Effector CD8-positive, alpha-beta T cell (primary cell): ENCODE data around the gene PHF19.
A peak's percentile ranks its signal among the peaks of the same experiment; 100 is the strongest.

Experiments
- DNase-seq: peaks from one replicate; lab custom pipeline; 2025; lab: John Stamatoyannopoulos, UW

PHF19 gene

DNA sequence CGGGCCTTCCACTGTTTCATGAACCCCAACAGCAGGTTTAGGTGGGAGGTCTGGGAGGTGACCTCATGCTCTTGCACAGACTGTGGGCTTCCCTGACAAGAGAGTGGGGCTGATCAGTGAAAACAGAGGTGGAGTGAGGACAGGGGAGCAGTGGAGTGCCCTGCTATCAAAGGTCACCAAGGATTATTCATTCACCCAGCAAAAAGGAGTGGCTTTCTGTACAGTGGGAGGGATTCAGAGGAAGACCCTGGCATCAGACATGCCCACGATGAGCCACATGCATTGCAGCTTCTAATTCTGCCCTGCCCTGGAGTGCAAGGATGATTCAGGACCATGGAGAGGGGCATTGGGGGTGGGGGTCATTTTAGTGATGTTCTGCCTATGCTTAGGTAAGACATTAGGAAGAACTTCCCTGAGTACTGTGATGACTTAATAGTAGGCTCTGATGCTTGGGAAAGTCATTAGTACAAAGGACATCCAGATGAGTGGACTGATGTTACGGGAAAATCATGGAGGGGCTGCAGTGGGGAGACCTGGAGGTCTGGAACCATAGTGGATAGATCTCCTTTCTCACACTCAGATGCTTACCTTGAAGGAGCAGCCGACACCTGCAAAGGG, 36.8 kb upstream of the PHF19 start:
- DNase-seq, result peak; percentile 18

DNA sequence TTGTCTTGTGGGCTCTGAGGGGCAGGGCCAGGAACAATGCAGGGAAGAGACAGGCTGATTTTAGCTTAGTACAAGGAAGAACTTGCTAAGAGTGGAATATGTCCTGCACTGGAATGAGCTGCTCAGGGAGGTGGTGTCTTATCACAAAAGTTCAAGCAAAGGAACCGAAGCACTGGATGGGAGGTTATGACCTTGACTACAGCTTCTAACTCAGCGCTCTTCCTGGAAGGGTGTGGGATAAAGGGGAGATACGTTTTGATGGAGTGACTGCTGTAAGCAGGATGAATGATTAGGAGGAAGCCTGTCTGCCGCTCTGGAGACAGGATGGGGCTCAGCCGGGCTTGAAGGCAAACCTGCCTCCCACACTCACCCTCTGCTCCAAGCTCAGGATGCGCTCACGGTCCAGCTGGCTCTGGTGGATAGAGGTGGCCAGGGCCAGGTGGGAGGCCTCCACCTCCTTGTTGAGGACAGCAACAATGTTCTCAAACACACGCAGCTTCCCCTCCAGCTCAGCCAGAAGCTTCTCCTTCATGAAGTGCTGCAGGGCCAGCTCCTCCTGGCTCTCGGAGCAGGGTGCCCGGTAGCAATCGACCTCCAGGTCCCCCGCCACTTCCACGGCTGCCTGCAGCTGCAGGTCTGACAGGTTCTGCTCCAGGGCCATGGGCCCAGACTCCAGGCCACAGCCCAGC, 36.1 kb upstream of the PHF19 start:
- DNase-seq, result no peak

DNA sequence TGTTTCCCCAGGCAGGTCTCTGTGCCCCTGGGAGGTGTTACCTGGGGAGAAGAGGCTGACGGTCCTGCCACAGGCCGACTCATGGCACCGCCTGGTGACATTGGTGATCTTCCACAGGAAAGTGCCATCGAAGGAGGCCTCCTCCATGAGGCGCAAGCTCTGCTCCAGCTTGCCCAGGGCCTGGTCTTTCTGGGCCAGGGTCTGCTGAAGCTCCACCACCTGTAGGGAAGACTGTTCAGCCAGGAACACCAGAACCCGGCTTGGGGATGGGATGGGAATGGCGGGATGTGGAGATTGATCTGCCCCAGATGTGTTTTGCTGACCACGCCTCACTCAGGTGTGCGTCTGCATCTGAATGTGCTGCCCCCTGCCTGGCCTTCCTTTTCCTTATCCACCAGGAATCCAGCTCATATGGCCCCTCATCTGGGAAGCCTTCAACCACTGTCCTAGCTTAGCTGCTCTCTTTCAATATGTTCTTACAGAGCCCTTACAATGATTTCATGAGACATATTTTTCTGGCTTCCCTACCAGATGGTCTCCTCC, 34.4 kb upstream of the PHF19 start:
- DNase-seq, result no peak

DNA sequence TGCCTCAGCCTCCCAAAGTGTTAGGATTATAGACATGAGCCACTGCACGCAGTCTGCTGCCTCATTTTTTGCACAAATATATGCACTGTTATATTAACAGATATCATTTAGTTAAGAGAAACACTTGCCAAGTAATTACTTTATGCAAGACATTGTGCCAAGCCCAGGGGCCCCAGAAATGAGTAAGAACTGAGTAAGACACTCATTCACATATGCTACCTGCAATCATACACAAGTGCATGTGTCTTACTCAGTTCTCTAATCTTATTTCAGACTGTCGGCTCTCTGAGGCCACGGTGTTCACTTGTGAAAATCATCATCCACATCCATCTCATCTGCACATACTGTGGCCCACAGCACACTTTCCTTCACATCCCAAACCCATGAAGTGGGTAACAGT, 33.7 kb upstream of the PHF19 start:
- no peak for DNase-seq

DNA sequence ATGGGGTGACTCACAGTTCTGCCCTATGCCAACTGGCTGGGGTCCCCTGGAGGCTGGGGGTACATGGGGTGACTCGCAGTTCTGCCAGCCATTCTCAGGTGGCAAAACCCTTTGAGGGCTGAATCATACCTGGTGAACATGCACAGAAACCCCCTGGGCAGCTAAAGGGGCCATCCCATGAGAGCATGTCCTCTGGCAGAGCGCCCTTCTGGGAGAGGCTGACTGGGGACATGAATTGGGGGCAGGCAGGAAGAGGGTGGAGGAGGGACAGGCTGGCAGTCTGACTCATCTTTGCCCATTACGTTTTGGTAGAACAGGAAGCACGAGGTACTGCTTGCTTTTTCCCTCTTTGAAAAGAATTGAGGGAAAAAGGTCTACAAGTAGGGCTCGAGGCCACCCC, 32.9 kb upstream of the PHF19 start:
- peak; percentile 28 for DNase-seq

- peak; percentile 21 for DNase-seq
Measured at GRCh38 chr9:120905315-120906164, 28.6 kb upstream of the PHF19 start.

GRCh38 chr9:120904978-120905301, 28.0 kb upstream of the PHF19 start:
- no peak for DNase-seq

DNA sequence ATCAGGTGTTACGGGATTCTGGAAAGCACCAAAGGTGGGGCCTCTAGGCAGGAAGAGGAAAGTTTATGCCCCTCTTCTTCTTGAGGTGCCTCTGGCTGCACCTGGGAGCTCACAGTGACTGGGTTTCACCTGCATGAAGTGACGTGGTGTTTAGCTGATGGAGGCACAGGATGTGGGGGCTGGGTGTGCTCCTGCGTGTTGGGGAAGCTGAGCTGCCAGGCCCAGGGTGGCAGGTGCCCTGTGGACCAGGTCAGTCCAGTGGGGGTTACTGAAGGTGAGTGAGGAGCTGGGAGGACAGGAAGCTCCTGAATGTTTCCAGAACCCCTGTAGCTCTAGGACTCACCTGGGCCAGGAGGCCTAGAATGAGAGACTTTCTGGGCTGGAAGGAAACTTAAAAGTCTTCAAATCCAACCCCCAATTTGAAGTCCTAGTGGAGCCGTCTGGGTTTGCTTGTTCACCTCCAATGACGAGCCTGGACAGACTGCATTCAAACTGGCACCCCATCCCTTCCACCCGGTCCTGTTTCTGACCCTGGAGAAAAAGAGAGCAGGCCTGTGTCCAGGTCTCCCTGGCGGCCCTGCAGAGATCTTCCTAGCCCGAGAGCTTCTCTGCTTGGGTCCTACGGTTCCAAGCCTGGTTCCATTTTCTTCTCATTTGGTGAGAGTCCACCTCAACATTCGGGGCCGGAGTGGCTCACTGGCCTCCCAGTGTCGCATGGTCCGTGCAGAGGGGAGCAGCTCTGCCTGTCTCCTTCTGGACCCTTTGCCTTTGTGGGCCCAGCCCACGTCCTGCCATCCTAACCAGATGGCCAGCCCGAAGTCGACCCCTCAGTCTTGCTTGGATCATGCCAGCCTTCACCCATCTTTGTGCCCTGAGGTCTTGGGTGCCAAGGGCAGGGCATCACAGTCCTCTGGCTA, 27.3 kb upstream of the PHF19 start:
- DNase-seq, result peak; percentile 39

DNA sequence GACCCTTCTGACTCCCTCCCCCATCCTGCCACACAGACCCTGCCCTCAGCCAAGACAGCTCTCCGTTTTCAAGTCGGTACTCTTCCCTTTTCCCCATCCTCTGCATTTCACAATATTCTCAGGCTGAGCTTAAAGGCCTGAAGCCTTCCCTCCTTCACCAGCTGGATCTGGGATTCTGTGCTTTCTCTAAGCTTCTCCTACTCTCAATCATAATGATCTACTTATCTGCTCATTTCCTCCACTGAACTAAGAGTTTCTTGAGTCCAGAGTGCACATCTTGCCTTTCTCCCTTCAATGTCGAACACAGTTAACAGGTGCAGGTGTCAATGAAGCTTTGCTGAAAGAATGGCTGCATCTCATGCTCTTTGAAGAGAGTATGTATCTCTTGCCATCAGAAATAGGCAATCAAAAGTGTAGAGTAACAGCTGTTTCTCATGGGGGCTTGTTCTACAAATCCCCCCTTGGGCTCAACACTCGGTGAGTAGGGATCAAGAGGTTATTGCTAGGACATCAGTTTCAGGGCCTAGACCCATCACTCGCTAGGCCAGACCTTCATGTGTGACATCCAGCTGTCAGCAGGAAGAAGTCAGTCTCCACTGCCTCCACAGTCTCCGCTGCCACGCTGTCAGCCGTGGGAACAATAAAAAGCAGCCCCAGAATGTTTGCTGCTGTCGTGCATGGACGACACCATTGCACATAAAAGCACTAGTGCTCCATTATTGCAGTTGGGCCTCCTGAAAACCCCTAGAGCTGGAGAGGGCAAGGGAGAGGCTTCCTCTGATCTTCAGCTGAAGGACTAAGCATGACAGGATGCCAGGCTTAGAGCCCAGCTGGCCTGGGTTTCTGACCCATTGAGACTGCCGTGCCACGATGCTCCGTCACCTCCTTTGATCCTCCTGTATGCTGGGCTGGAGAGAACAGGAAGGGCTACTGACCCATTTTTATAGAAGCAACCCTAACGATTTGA, 25.9 kb upstream of the PHF19 start:
- DNase-seq, result no peak

- no peak for DNase-seq
Measured at GRCh38 chr9:120901755-120902568, 25.0 kb upstream of the PHF19 start.

- DNase-seq, result no peak
Measured at GRCh38 chr9:120900824-120901223, 23.8 kb upstream of the PHF19 start.

DNA sequence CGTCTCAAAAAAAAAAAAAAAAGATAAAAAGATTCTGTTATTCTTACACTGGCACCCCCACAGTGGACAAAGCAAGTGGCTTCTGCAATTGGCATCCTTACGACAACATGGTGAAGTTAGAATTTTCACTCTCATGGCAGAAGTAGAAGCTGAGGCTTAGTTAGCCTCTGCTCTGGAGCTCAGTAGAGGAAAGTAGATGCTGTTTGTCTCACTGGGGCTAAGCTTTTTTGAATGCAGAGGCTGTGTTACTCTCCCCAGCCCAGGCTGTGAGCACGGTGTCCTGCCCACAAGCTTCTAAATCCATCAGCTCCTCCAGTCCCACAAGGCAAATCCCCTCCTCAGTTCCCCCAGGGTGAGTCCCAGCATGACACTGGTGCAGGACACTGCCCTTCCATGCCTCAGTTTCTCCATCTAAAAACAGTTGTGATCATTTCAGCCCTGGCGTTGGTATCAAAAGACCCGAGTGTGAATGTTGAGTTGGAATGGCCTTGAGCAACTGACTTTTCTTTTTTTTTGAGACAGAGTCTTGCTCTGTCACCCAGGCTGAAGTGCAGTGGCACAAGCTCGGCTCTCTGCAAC, 22.6 kb upstream of the PHF19 start:
- DNase-seq, result no peak

- DNase-seq, result no peak
Measured at GRCh38 chr9:120898396-120898795, 21.4 kb upstream of the PHF19 start.

DNA sequence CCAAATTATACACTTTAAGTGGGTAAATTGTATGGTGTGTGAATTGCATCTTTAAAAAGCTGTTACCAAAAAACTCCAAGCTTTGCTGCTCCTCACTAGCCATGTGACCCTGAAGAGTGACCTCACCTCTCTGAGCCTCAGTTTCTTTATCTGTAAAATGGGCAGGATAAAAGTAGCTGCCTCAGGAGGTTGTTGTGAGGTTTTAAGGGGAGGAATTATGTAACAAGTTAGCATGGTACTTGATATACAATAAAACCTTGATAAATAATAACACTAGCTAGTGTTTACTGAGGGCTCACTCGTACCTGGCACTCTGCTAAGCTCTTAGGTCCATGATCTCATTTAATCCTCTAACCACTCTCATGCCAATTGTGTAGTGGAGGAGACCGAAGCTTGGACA, 19.0 kb upstream of the PHF19 start:
- DNase-seq, result no peak

DNA sequence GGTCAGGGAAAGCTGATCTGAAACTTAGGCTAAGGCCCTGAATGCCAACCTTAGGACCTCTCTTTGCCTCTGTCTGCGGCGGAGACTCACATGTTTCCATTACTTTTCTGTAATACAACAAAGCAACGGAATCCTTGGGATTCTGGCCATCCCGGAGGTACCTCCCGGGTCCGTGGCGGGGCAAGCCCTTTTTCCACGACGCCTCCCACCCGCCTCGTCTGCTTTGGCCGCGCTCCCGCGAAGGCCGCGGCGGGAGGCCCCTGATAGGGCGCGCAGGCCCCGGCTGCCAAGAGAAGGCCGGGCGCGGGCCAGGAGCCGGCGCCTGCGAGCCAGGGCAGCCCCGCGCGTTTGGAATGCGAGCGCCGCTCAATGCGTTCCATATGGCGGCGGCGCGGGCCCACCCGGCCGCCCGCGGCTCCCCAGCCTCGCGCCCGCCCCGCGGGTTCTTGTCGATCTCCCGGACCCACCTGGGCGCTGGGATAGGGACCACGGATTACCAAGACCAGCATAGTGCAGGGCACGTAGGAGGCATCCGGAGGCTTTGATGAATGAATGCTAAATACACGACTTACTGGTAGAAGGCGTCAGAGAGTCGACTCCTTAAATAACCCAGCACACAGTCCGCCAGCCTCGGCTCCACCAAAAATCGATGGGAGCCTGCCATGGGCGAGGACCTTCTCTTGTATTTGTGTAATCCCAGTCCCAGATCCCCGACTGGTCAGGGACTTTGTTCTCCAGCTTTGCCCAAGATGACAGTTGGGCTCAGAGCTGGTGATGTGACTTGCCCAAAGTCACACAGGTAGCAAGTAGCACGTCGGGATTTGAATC, 17.5 kb upstream of the PHF19 start:
- DNase-seq, result no peak

DNA sequence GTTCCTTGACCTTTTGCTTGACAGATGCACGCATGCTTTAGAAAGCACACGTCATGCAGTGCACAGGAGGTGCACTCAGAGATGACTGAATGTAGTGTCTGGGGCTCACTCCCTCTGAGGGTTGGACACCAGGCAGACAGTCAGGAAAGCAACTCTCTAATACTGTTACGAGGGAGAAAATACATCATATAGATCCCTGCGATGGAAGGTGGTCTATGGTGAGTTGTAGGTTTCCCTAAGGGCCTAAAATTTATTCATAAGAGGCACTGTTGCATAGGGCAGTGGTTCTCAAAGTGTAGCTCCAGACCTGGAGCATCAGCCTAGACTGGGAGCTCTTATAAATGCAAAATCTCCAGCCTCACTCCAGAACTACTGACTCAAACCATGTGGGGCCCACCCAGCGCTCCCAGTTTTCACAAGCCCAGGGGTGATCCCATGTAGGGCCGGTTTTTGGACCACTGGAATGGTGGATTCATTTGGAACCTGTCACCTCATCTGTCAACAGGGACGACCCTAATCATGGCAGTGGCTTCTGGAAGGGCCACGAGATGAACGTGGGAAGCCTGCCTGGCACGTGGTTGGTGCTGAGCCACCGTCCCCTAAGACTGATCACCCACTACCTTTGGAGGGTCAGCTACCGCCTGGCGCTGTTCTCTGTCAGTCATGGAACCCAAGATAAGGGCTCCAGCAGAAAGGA, 16.8 kb upstream of the PHF19 start:
- DNase-seq, result no peak

- no peak for DNase-seq
Measured at GRCh38 chr9:120892748-120893610, 16.0 kb upstream of the PHF19 start.
